ENCODE results near the gene PTPDC1. TPM values are rescaled to one million over a fixed set of nuclear protein-coding genes. Genes with fewer than 3 reads are reported as not detected.
A peak's percentile ranks its signal among the peaks of the same experiment; 100 is the strongest.

The PTPDC1 gene
- total and polyA plus RNA-seq, 8 donors: 2.4 to 5.6 (median 4.2) TPM

DNA sequence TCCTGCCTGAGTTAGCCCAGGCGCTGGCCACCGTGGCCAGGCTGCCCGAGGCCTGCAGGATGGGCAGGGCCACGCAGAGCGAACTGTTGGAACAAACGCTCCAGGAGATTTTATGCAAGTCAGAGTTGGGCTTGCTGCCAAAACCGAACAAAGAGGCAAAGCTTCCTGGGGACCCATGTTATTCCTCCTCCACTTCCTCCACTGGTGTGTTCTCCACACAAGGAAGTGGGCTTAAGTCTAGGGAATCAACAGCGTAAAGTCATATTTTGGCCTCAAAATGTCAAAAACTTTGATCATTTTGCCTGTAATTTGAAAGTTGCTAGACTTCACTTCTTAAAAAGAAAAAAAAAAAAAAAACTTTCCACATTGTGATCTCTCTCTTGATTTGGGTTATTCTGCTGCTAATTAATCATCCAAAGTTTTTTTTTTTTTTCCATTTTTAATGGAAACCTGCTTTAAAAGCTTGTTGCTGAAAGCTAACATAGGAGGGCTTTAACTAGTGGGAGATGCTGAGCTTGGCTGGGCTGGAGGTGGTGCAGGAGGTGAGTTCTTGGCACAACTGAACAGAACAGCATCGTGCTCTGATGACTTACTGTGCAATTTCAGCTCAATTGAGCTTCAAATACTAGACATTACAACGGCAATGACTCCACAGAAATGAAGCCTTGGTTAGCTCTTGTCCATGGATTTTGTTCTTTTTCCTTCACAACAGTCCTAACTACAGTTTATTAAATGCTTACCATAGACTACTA lies 73.0 kb downstream of the PTPDC1 start:
- no peaks in the 10 kb centered on the region for H3K27me3 ChIP-seq
- intact Hi-C loops (cut with DNase I): no loop called here
- 48 to 58% methylated on average over 10 of the region's 10 CpGs for WGBS, 2 donors
- TF ChIP-seq, protein P1, sequence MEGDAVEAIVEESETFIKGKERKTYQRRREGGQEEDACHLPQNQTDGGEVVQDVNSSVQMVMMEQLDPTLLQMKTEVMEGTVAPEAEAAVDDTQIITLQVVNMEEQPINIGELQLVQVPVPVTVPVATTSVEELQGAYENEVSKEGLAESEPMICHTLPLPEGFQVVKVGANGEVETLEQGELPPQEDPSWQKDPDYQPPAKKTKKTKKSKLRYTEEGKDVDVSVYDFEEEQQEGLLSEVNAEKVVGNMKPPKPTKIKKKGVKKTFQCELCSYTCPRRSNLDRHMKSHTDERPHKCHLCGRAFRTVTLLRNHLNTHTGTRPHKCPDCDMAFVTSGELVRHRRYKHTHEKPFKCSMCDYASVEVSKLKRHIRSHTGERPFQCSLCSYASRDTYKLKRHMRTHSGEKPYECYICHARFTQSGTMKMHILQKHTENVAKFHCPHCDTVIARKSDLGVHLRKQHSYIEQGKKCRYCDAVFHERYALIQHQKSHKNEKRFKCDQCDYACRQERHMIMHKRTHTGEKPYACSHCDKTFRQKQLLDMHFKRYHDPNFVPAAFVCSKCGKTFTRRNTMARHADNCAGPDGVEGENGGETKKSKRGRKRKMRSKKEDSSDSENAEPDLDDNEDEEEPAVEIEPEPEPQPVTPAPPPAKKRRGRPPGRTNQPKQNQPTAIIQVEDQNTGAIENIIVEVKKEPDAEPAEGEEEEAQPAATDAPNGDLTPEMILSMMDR (IDR thresholded peaks at IDR 0.05): no peak
- no peaks in the 10 kb centered on the region for H3K9me3 ChIP-seq
- H3K4me1 ChIP-seq: no peaks in the 10 kb centered on the region
- H3K4me3 ChIP-seq: no peak overlapping the region
- H3K27ac ChIP-seq: peak overlapping the region in 3 of 4 donors; percentile 34 to 51 (median 46)
- DNase-seq (peak in 4 of 6 donors; percentile 56 to 66 (median 60)), FAIRE-seq (no peak), ATAC-seq (peak; percentile 61 to 80 (median 76))
- H3K36me3 ChIP-seq: no peaks in the 10 kb centered on the region

Other genes starting within 250 kb of the PTPDC1 start
- 1 to 10 TPM in 1 of 6 donors, under 1 TPM in 2, not detected in 3; 0.19 to 1.1 (median 0.35) TPM for gene BARX1, start 129.1 kb upstream of the PTPDC1 start, total RNA-seq
- 1 to 10 TPM; 1.2 to 3.7 TPM for gene BARX1, start 129.1 kb upstream of the PTPDC1 start, polyA plus RNA-seq
- gene ZNF169, start 174.8 kb downstream of the PTPDC1 start, total RNA-seq: 1 to 10 TPM; 1.2 to 3.0 (median 2.2) TPM
- gene ZNF169, start 174.8 kb downstream of the PTPDC1 start, polyA plus RNA-seq: 1 to 10 TPM; 2.8 to 3.2 TPM
- gene NUTM2F, start 244.2 kb downstream of the PTPDC1 start, total RNA-seq: not detected
- under 1 TPM; 0.07 to 0.11 TPM for gene NUTM2F, start 244.2 kb downstream of the PTPDC1 start, polyA plus RNA-seq

Data from pancreas (tissue), 10 donors.